Measurements from ENCODE around the gene AASDH.

DNA sequence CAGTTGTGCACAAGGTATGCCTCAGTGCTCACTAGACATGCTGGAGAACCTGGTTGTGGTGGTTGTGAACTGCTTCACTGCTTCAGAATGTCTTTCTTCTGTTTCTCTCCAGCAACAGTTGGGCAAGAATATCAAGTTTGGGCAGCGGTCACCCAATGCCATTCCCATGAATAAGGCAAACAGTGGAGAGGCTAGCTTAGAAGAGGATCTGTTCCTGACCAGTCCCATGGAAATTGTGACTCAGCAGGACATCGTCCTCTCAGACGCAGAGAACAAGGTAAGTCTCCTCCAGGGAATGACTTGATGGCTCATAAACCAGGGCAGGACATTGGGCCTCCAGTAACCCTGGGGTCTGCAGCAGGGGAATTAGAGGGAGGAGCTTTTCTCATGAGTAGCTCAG is 79.9 kb downstream of the AASDH start:
- TF ChIP-seq, protein P1, sequence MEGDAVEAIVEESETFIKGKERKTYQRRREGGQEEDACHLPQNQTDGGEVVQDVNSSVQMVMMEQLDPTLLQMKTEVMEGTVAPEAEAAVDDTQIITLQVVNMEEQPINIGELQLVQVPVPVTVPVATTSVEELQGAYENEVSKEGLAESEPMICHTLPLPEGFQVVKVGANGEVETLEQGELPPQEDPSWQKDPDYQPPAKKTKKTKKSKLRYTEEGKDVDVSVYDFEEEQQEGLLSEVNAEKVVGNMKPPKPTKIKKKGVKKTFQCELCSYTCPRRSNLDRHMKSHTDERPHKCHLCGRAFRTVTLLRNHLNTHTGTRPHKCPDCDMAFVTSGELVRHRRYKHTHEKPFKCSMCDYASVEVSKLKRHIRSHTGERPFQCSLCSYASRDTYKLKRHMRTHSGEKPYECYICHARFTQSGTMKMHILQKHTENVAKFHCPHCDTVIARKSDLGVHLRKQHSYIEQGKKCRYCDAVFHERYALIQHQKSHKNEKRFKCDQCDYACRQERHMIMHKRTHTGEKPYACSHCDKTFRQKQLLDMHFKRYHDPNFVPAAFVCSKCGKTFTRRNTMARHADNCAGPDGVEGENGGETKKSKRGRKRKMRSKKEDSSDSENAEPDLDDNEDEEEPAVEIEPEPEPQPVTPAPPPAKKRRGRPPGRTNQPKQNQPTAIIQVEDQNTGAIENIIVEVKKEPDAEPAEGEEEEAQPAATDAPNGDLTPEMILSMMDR (conservative IDR thresholded peaks at IDR 0.05; ENCODE audit: low read depth, low read length): no peak
- TF ChIP-seq, protein P2, sequence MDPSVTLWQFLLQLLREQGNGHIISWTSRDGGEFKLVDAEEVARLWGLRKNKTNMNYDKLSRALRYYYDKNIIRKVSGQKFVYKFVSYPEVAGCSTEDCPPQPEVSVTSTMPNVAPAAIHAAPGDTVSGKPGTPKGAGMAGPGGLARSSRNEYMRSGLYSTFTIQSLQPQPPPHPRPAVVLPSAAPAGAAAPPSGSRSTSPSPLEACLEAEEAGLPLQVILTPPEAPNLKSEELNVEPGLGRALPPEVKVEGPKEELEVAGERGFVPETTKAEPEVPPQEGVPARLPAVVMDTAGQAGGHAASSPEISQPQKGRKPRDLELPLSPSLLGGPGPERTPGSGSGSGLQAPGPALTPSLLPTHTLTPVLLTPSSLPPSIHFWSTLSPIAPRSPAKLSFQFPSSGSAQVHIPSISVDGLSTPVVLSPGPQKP (IDR thresholded peaks at IDR 0.05; ENCODE audit: borderline replicate concordance, low read depth, low read length): no peak
- no peak for TF ChIP-seq POLR2A (IDR thresholded peaks at IDR 0.05; ENCODE audit: low read depth, low read length)

All from IMR-90 (cell line).